Parathyroid adenoma (tissue), 2 donors: ENCODE results near the gene DMC1.
A peak's percentile ranks its signal among the peaks of the same experiment; 100 is the strongest.

Experiments
- H2AFZ ChIP-seq: fragments of 300-600 bp; sonication (generic); one replicate; pipeline ENCODE4 v1.7.0; 2017; ENCODE audit warnings: antibody characterized with exemption, mild to moderate bottlenecking
- H3K27ac ChIP-seq: fragments of 300-600 bp; sonication (generic); one replicate; pipeline ENCODE4 v1.7.0; 2017
- H3K27me3 ChIP-seq: fragments of 300-600 bp; sonication (generic); one replicate; pipeline ENCODE4 v1.7.0; 2017; ENCODE audit warnings: low read length; ENCODE audit not compliant: control insufficient read depth, insufficient read depth
- H3K36me3 ChIP-seq: fragments of 300-600 bp; sonication (generic); one replicate; pipeline ENCODE4 v1.7.0; 2017; ENCODE audit warnings: low read length; ENCODE audit not compliant: control insufficient read depth, insufficient read depth
- H3K4me1 ChIP-seq: fragments of 300-600 bp; sonication (generic); one replicate; pipeline ENCODE4 v1.7.0; 2017; ENCODE audit warnings: control low read depth
- H3K4me2 ChIP-seq: fragments of 300-600 bp; sonication (generic); one replicate; pipeline ENCODE4 v1.7.0; 2017; ENCODE audit warnings: low read length
- H3K4me3 ChIP-seq: fragments of 300-600 bp; sonication (generic); one replicate; pipeline ENCODE4 v1.7.0; 2017; ENCODE audit warnings: low read depth, low read length
- H3K79me2 ChIP-seq: fragments of 300-600 bp; sonication (generic); one replicate; pipeline ENCODE4 v1.7.0; 2017; ENCODE audit warnings: control low read depth
- H3K9ac ChIP-seq: fragments of 300-600 bp; sonication (generic); one replicate; pipeline ENCODE4 v1.7.0; 2017; ENCODE audit warnings: mild to moderate bottlenecking
- H3K9me3 ChIP-seq: fragments of 300-600 bp; sonication (generic); one replicate; pipeline ENCODE4 v1.7.0; 2017; ENCODE audit warnings: low read length; ENCODE audit not compliant: control insufficient read depth
- TF ChIP-seq, protein P1 (sequence below): fragments of 300-600 bp; sonication (generic); IDR thresholded peaks from one replicate; pipeline ENCODE4 v1.7.0; 2017; ENCODE audit warnings: antibody characterized with exemption, mild to moderate bottlenecking
- donor health status: primary hyperparathyroidism.

DMC1 gene

DNA sequence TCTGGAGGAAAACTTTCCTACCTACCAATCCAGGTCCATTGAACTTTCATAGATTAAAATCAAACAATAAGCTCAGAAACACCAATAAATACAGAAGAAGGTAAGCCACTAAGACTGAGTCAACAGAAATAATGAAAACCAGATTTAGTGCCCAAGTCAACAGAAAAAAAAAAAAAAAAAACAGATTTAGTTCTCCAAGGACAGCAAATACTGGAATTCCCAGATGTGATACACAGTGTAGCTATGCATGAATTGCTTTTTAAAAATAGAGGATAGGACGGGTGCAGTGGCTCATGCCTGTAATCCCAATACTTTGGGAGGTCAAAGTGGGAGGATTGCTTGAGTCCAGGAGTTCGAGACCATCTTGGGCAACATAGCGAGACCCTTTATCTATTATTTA is 15.7 kb downstream of the DMC1 start:
- H3K36me3 ChIP-seq: no peaks in the 10 kb centered on the region
- H3K27me3 ChIP-seq: no peaks in the 10 kb centered on the region
- H3K4me3 ChIP-seq: no peak overlapping the region
- H3K4me2 ChIP-seq: no peak overlapping the region
- H3K79me2 ChIP-seq: no peaks in the 10 kb centered on the region
- no peak overlapping the region for H2AFZ ChIP-seq
- H3K9me3 ChIP-seq: no peaks in the 10 kb centered on the region
- H3K9ac ChIP-seq: no peak overlapping the region
- no peak overlapping the region for H3K27ac ChIP-seq
- TF ChIP-seq, protein P1, sequence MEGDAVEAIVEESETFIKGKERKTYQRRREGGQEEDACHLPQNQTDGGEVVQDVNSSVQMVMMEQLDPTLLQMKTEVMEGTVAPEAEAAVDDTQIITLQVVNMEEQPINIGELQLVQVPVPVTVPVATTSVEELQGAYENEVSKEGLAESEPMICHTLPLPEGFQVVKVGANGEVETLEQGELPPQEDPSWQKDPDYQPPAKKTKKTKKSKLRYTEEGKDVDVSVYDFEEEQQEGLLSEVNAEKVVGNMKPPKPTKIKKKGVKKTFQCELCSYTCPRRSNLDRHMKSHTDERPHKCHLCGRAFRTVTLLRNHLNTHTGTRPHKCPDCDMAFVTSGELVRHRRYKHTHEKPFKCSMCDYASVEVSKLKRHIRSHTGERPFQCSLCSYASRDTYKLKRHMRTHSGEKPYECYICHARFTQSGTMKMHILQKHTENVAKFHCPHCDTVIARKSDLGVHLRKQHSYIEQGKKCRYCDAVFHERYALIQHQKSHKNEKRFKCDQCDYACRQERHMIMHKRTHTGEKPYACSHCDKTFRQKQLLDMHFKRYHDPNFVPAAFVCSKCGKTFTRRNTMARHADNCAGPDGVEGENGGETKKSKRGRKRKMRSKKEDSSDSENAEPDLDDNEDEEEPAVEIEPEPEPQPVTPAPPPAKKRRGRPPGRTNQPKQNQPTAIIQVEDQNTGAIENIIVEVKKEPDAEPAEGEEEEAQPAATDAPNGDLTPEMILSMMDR: no peak
- H3K4me1 ChIP-seq: no peaks in the 10 kb centered on the region

DNA sequence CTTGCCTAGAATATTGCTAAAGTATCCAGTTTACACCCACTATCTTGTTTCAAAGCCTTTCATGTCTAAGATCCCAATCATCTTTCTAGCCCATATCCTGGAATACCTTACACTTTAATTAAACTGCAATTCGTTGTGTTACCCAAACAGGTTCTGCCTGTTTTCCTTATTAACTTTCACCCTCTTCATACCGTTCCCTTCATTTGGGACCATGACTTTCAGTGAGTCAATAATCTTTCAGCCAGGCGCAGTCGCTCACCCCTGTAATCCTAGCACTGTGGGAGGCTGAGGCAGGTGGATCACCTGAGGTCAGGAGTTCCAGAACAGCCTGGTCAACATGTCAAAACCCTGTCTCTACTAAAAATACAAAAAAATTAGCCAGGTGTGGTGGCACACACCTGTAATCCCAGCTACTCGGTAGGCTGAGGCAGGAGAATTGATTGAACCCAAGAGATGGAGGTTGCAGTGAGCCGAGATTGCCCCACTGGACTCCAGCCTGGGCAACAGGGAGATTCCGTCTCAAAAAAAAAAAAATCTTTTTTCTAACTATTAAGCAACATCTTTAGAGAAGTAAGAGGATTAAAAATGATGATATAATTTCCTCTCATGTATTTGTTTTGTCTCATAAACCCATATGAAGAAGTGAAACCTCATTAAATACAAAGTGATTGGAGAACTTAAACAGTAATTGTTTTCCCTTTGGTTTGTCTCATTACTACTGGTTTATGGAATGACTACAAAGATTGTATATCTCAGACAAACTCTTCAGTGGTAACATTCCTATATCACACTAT is 20.7 kb downstream of the DMC1 start:
- Histone ChIP-seq H3K4me3 (peak overlapping the region; percentile 1), H3K9ac (no peak overlapping the region), H2AFZ (no peak overlapping the region)

DNA sequence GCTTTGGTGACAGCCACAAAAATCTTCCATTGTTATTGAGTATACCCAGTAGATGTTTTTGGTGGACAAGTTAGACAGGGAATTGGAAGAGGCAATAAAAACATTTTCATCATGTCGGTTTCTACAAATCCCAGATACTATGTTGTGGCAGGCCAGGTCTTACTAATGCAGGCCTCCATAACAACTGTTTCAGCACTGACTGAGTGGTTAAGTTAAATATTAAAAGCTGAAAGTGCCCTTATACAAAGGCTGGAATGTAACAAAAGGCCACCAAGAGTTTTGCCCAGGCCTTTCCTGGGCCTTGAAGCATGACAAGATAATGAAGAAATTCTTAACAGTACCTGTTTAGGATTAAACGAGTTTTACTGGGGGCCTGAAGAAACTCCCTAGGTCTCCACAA is 29.3 kb downstream of the DMC1 start:
- H3K9ac ChIP-seq: no peak overlapping the region
- H3K4me1 ChIP-seq: no peaks in the 10 kb centered on the region
- H3K36me3 ChIP-seq: no peaks in the 10 kb centered on the region
- no peak overlapping the region for H3K4me2 ChIP-seq
- no peak overlapping the region for H2AFZ ChIP-seq
- no peaks in the 10 kb centered on the region for H3K27me3 ChIP-seq
- H3K4me3 ChIP-seq: no peak overlapping the region
- TF ChIP-seq, protein P1: no peak
- no peaks in the 10 kb centered on the region for H3K79me2 ChIP-seq
- H3K27ac ChIP-seq: no peak overlapping the region
- peaks cover 3% of the 10 kb centered on the region for H3K9me3 ChIP-seq

More for the DNA sequence above, 20.7 kb downstream of the DMC1 start:
- Histone ChIP-seq H3K4me1 (no peaks in the 10 kb centered on the region), H3K36me3 (no peaks in the 10 kb centered on the region), H3K27me3 (no peaks in the 10 kb centered on the region), H3K79me2 (no peaks in the 10 kb centered on the region), H3K27ac (no peak overlapping the region), H3K9me3 (no peaks in the 10 kb centered on the region), H3K4me2 (no peak overlapping the region)
- TF ChIP-seq, protein P1: no peak

DNA sequence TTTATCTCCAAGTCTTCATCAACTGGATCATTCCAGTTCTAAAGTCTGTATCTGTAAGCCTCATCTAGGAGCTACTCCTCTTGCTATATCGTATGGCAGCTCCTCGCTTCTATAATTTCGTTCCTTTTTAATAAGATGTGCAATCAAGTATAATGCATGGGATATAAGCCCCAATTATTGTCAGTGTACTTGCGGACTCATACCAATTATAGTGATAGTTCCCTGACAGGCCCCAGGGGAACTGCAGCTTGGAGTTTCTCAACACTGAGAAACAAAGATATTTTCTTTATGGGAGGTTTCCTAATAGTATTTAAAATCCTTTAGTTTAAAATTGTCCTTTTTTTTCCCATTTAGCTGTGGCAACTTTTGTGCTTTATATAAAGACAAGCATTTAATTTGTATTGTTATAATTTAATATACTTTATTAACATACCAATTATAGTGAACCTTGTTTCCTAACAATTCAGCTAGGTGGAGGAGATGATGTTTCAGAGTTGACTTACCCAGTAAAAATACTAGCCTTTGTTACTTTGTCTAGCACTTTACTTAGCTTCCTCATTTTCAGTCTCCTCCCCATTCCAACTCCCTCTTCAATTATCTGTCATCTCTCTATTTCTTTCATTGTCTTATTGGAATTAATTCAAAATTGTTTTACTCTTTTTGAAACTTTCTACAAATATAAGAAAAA is 38.6 kb downstream of the DMC1 start:
- H2AFZ ChIP-seq: no peak overlapping the region
- no peaks in the 10 kb centered on the region for H3K9me3 ChIP-seq
- H3K9ac ChIP-seq: no peak overlapping the region
- no peak overlapping the region for H3K4me2 ChIP-seq
- no peak overlapping the region for H3K4me3 ChIP-seq
- H3K27me3 ChIP-seq: no peaks in the 10 kb centered on the region
- H3K79me2 ChIP-seq: no peaks in the 10 kb centered on the region
- no peaks in the 10 kb centered on the region for H3K36me3 ChIP-seq
- TF ChIP-seq, protein P1: no peak
- no peaks in the 10 kb centered on the region for H3K4me1 ChIP-seq
- no peak overlapping the region for H3K27ac ChIP-seq
